HepG2 (cell line): ENCODE data around the gene MYO7A. TPM values are rescaled to one million over a fixed set of nuclear protein-coding genes. Genes with fewer than 3 reads are reported as not detected.

Experiments
- AGO2 ChIP-seq: fragments of 200-400 bp; formaldehyde crosslinking; optimal IDR thresholded peaks from 2 replicates; pipeline ENCODE3; 2017; ENCODE audit warnings: mild to moderate bottlenecking, low read depth, low read length, moderate library complexity
- CCAR2 ChIP-seq: fragments of 200-400 bp; formaldehyde crosslinking; optimal IDR thresholded peaks from 2 replicates; pipeline ENCODE3; 2018; ENCODE audit warnings: low read depth, mild to moderate bottlenecking, low read length, moderate library complexity
- CHD4 ChIP-seq: fragments of 200-600 bp; sonication (generic); IDR thresholded peaks from 2 replicates; pipeline ENCODE4 v1.7.0; 2017; ENCODE audit warnings: mild to moderate bottlenecking, low read length, borderline replicate concordance
- GATAD2A ChIP-seq: IDR thresholded peaks from 2 replicates; pipeline ENCODE4 v1.6.1; 2016
- NONO ChIP-seq, 2 experiments: fragments of 450-650 bp in 1 of 2; sonication (generic) in 1 of 2; formaldehyde crosslinking in 1 of 2; IDR thresholded peaks in 1 of 2; conservative IDR thresholded peaks in 1 of 2; 2 replicates each; pipeline versions ENCODE4 v1.6.1 to v1.8.0; 2017 to 2022; ENCODE audit warnings: mild to moderate bottlenecking in 1 of 2, missing genetic modification reagents in 1 of 2, moderate library complexity in 1 of 2
- PRMT3 ChIP-seq: sonication (generic); formaldehyde crosslinking; IDR thresholded peaks from 2 replicates; pipeline ENCODE4 v1.8.1; 2022; ENCODE audit warnings: low read depth, mild to moderate bottlenecking, moderate library complexity, missing genetic modification reagents, borderline replicate concordance
- ZFY ChIP-seq: sonication (generic); formaldehyde crosslinking; IDR thresholded peaks from 2 replicates; pipeline ENCODE4 v1.4.0; 2020; ENCODE audit warnings: missing genetic modification reagents
- ZHX1 ChIP-seq: sonication (generic); formaldehyde crosslinking; IDR thresholded peaks from 2 replicates; pipeline ENCODE4 v1.8.1; 2022; ENCODE audit warnings: low read depth, mild to moderate bottlenecking, missing genetic modification reagents
- ZNF263 ChIP-seq: sonication (generic); formaldehyde crosslinking; IDR thresholded peaks from 2 replicates; pipeline ENCODE4 v1.4.0; 2020; ENCODE audit warnings: missing genetic modification reagents
- ZNF552 ChIP-seq: sonication (generic); formaldehyde crosslinking; IDR thresholded peaks from 2 replicates; pipeline ENCODE4 v1.9.0; 2022; ENCODE audit warnings: missing genetic modification reagents, mild to moderate bottlenecking, borderline replicate concordance
- ZNF737 ChIP-seq: sonication (generic); formaldehyde crosslinking; IDR thresholded peaks from 2 replicates; pipeline ENCODE4 v1.5.0; 2020; ENCODE audit warnings: missing genetic modification reagents, mild to moderate bottlenecking, borderline replicate concordance
- polyA plus RNA-seq, 8 experiments: library from polyadenylated mRNA; depleted of rRNA in 3 of 8; stranded (reverse) in 7 of 8; unstranded in 1 of 8; fragments of >200 nt; fragmentation: Illumina TruSeq in 4 of 8; extraction: Trizol in 4 of 8; gene quantifications; 2 replicates each; pipeline versions ENCODE4 v1.2.1 to v1.2.3, GENCODE V29; 2011 to 2016; ENCODE audit warnings: low read depth in 4 of 8, missing spikeins in 1 of 8, mixed read lengths in 1 of 8; ENCODE audit not compliant: insufficient read depth in 1 of 8
- total RNA-seq, 5 experiments: library from RNA; depleted of rRNA; stranded (reverse); fragments of >200 nt; fragmentation: Illumina TruSeq; extraction: Trizol; gene quantifications; 2 replicates each; pipeline ENCODE4 v1.2.3, GENCODE V29; 2016; ENCODE audit warnings: low read depth in 1 of 5
- TF ChIP-seq, protein P1 (sequence below): sonication (generic); formaldehyde crosslinking; IDR thresholded peaks from 2 replicates; pipeline ENCODE4 v1.4.0; 2020; ENCODE audit warnings: missing genetic modification reagents, borderline replicate concordance
- TF ChIP-seq, protein P2 (sequence below): sonication (generic); formaldehyde crosslinking; IDR thresholded peaks from 2 replicates; pipeline ENCODE4 v1.9.0; 2021; ENCODE audit warnings: missing genetic modification reagents, mild to moderate bottlenecking, borderline replicate concordance
- TF ChIP-seq, protein P3 (sequence below): sonication (generic); formaldehyde crosslinking; IDR thresholded peaks from 2 replicates; pipeline ENCODE4 v1.4.0; 2020; ENCODE audit warnings: missing genetic modification reagents

Gene MYO7A
- total and polyA plus RNA-seq, 2 of the 13 experiments (the other 11 are each of a cell fraction or from before 2014, with no cell fraction given): 7.5 to 10.0 TPM

GRCh38 chr11:77086521-77087472 is 41.2 kb upstream of the MYO7A start (continued):
- no peak for TF ChIP-seq ZHX1 (CRISPR knock-in tag)
- TF ChIP-seq, protein P1, sequence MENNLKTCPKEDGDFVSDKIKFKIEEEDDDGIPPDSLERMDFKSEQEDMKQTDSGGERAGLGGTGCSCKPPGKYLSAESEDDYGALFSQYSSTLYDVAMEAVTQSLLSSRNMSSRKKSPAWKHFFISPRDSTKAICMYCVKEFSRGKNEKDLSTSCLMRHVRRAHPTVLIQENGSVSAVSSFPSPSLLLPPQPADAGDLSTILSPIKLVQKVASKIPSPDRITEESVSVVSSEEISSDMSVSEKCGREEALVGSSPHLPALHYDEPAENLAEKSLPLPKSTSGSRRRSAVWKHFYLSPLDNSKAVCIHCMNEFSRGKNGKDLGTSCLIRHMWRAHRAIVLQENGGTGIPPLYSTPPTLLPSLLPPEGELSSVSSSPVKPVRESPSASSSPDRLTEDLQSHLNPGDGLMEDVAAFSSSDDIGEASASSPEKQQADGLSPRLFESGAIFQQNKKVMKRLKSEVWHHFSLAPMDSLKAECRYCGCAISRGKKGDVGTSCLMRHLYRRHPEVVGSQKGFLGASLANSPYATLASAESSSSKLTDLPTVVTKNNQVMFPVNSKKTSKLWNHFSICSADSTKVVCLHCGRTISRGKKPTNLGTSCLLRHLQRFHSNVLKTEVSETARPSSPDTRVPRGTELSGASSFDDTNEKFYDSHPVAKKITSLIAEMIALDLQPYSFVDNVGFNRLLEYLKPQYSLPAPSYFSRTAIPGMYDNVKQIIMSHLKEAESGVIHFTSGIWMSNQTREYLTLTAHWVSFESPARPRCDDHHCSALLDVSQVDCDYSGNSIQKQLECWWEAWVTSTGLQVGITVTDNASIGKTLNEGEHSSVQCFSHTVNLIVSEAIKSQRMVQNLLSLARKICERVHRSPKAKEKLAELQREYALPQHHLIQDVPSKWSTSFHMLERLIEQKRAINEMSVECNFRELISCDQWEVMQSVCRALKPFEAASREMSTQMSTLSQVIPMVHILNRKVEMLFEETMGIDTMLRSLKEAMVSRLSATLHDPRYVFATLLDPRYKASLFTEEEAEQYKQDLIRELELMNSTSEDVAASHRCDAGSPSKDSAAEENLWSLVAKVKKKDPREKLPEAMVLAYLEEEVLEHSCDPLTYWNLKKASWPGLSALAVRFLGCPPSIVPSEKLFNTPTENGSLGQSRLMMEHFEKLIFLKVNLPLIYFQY (CRISPR knock-in tag): peak; percentile 62; the same call in 1 of the 2 replicates
- no peak for TF ChIP-seq CHD4
- peak; percentile 90 for TF ChIP-seq ZNF263 (CRISPR knock-in tag)
- no peak for TF ChIP-seq PRMT3
- TF ChIP-seq, protein P2, sequence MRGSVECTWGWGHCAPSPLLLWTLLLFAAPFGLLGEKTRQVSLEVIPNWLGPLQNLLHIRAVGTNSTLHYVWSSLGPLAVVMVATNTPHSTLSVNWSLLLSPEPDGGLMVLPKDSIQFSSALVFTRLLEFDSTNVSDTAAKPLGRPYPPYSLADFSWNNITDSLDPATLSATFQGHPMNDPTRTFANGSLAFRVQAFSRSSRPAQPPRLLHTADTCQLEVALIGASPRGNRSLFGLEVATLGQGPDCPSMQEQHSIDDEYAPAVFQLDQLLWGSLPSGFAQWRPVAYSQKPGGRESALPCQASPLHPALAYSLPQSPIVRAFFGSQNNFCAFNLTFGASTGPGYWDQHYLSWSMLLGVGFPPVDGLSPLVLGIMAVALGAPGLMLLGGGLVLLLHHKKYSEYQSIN: no peak
- TF ChIP-seq ZNF552 (CRISPR knock-in tag): no peak
- TF ChIP-seq ZFY (CRISPR knock-in tag): peak; percentile 40
- no peak for TF ChIP-seq AGO2
- no peak for TF ChIP-seq NONO (IDR thresholded peaks at IDR 0.05)
- TF ChIP-seq NONO (CRISPR knock-in tag; conservative IDR thresholded peaks at IDR 0.05): no peak
- no peak for TF ChIP-seq ZNF737 (CRISPR knock-in tag)
- peak; percentile 68; the same call in 1 of the 2 replicates for TF ChIP-seq GATAD2A
- TF ChIP-seq CCAR2: no peak
- TF ChIP-seq, protein P3, sequence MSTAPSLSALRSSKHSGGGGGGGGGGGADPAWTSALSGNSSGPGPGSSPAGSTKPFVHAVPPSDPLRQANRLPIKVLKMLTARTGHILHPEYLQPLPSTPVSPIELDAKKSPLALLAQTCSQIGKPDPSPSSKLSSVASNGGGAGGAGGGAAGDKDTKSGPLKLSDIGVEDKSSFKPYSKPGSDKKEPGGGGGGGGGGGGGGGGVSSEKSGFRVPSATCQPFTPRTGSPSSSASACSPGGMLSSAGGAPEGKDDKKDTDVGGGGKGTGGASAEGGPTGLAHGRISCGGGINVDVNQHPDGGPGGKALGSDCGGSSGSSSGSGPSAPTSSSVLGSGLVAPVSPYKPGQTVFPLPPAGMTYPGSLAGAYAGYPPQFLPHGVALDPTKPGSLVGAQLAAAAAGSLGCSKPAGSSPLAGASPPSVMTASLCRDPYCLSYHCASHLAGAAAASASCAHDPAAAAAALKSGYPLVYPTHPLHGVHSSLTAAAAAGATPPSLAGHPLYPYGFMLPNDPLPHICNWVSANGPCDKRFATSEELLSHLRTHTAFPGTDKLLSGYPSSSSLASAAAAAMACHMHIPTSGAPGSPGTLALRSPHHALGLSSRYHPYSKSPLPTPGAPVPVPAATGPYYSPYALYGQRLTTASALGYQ (CRISPR knock-in tag): no peak
